A549 (cell line): ENCODE results near the gene CUTA. TPM values are rescaled to one million over a fixed set of nuclear protein-coding genes. Genes with fewer than 3 reads are reported as not detected.

ENCODE experiments used
- ATAC-seq, 2 experiments: fragments of 200-7000 bp in 1 of 2; fragments of >200 bp in 1 of 2; cut with Nextera tagmentation in 1 of 2; cut with Tn5 transposase in 1 of 2; 3 replicates each; pipeline versions ENCODE4 v1.8.0 to v1.9.1; 2018 to 2020; ENCODE audit warnings: mild to moderate bottlenecking in 1 of 2, moderate library complexity in 1 of 2
- CTCF ChIA-PET: fragments of 300-600 bp; sonication (Branson Sonifier 250); formaldehyde crosslinking; extraction: SDS; loops from one replicate; lab custom pipeline; 2021; ENCODE audit warnings: antibody characterized with exemption, inconsistent platforms; lab: Yijun Ruan, JAX
- POLR2A ChIA-PET: fragments of 350-600 bp; formaldehyde crosslinking; extraction: SDS; loops from one replicate; lab custom pipeline; 2021; ENCODE audit warnings: antibody characterized with exemption, inconsistent platforms; lab: Yijun Ruan, JAX
- DNase-seq, 2 experiments: peaks; one replicate each; pipeline versions ENCODE4 v3.0.0 to v3.0.0-alpha.2; 2011 to 2016; ENCODE audit warnings: low read depth in 1 of 2, low spot score in 1 of 2
- FAIRE-seq: peaks from 2 replicates; lab custom pipeline; 2011; peaks lifted over from hg19 to GRCh38; lab: Jason Lieb, UNC
- H3K27ac ChIP-seq, 2 experiments: fragments of >200 bp; sonication (Bioruptor Twin); formaldehyde crosslinking; 3 replicates each; pipeline ENCODE4 v1.5.1; 2016 to 2017
- H3K4me1 ChIP-seq: fragments of >200 bp; sonication (Bioruptor Twin); formaldehyde crosslinking; 3 replicates; pipeline ENCODE4 v1.6.1; 2016
- H3K4me2 ChIP-seq: fragments of >200 bp; sonication (Bioruptor Twin); formaldehyde crosslinking; 3 replicates; pipeline ENCODE4 v1.6.1; 2016
- H3K4me3 ChIP-seq: fragments of >200 bp; sonication (Bioruptor Twin); formaldehyde crosslinking; 3 replicates; pipeline ENCODE4 v1.5.1; 2016
- H3K9me3 ChIP-seq: fragments of >200 bp; sonication (Bioruptor Twin); formaldehyde crosslinking; 3 replicates; pipeline ENCODE4 v1.6.1; 2016
- BHLHE40 ChIP-seq: IDR thresholded peaks from 2 replicates; pipeline ENCODE4 v1.6.1; 2012; ENCODE audit warnings: low read depth, low read length, inconsistent platforms
- CBX2 ChIP-seq: fragments of 200-600 bp; sonication (generic); IDR thresholded peaks from 2 replicates; pipeline ENCODE4 v1.6.1; 2016; ENCODE audit warnings: low read depth, mild to moderate bottlenecking, borderline replicate concordance
- CEBPB ChIP-seq, 2 experiments: fragments of >200 bp in 1 of 2; sonication (Bioruptor Twin) in 1 of 2; formaldehyde crosslinking in 1 of 2; IDR thresholded peaks; 2 replicates each; pipeline ENCODE4 v1.6.1; 2012 to 2016
- EHF ChIP-seq: fragments of 250-450 bp; sonication (Bioruptor Pico); IDR thresholded peaks from 2 replicates; pipeline ENCODE4 v1.5.0; 2020; ENCODE audit warnings: mild to moderate bottlenecking
- EHMT2 ChIP-seq: fragments of 200-600 bp; sonication (generic); IDR thresholded peaks from 2 replicates; pipeline ENCODE4 v1.6.1; 2016; ENCODE audit warnings: antibody characterized with exemption, low read depth, mild to moderate bottlenecking, moderate library complexity
- EP300 ChIP-seq, 2 experiments: fragments of >200 bp; sonication (Bioruptor Twin); formaldehyde crosslinking; IDR thresholded peaks; 2 replicates in 1 of 2; 3 replicates in 1 of 2; pipeline ENCODE4 v1.6.1; 2016 to 2017
- HOXA7 ChIP-seq: fragments of 250-450 bp; sonication (Bioruptor Pico); IDR thresholded peaks from 2 replicates; pipeline ENCODE4 v1.5.0; 2020; ENCODE audit warnings: mild to moderate bottlenecking, moderate library complexity
- HOXB13 ChIP-seq: fragments of 250-450 bp; sonication (Bioruptor Pico); IDR thresholded peaks from 2 replicates; pipeline ENCODE4 v1.5.0; 2020; ENCODE audit warnings: low read depth, mild to moderate bottlenecking, moderate library complexity
- HOXB5 ChIP-seq: fragments of 250-450 bp; sonication (Bioruptor Pico); IDR thresholded peaks from 2 replicates; pipeline ENCODE4 v1.5.0; 2020; ENCODE audit warnings: mild to moderate bottlenecking, moderate library complexity
- JUN ChIP-seq, 2 experiments: fragments of >200 bp; sonication (Bioruptor Twin); formaldehyde crosslinking; IDR thresholded peaks; 2 replicates in 1 of 2; 3 replicates in 1 of 2; pipeline ENCODE4 v1.6.1; 2016 to 2017
- JUNB ChIP-seq: fragments of >200 bp; sonication (Bioruptor Twin); formaldehyde crosslinking; IDR thresholded peaks from 2 replicates; pipeline ENCODE4 v1.6.1; 2016
- KDM1A ChIP-seq: fragments of 200-600 bp; sonication (generic); IDR thresholded peaks from 2 replicates; pipeline ENCODE4 v1.6.1; 2016; ENCODE audit warnings: low read depth, mild to moderate bottlenecking
- MAFK ChIP-seq: fragments of 450-650 bp; IDR thresholded peaks from 2 replicates; pipeline ENCODE4 v1.6.1; 2014; ENCODE audit not compliant: partially characterized antibody
- MAZ ChIP-seq: fragments of 150-350 bp; IDR thresholded peaks from 2 replicates; pipeline ENCODE4 v1.6.1; 2014; ENCODE audit warnings: antibody characterized with exemption, low read depth, low read length, borderline replicate concordance
- NFE2L2 ChIP-seq: fragments of 150-350 bp; conservative IDR thresholded peaks from 2 replicates; pipeline ENCODE4 v1.6.1; 2014; ENCODE audit warnings: low read length
- NR3C1 ChIP-seq: fragments of >200 bp; sonication (Bioruptor Twin); formaldehyde crosslinking; IDR thresholded peaks from 3 replicates; pipeline ENCODE4 v1.6.1; 2017
- PHF8 ChIP-seq: fragments of 200-600 bp; sonication (generic); IDR thresholded peaks from 2 replicates; pipeline ENCODE4 v1.6.1; 2016; ENCODE audit warnings: low read depth, mild to moderate bottlenecking, antibody characterized with exemption, moderate library complexity, borderline replicate concordance
- RARB ChIP-seq: fragments of 250-450 bp; sonication (Bioruptor Pico); IDR thresholded peaks from 2 replicates; pipeline ENCODE4 v1.8.0; 2021; ENCODE audit warnings: mild to moderate bottlenecking, moderate library complexity
- RCOR1 ChIP-seq: fragments of 150-350 bp; IDR thresholded peaks from 2 replicates; pipeline ENCODE4 v1.6.1; 2014; ENCODE audit warnings: antibody characterized with exemption, low read length, low read depth
- RFX5 ChIP-seq: fragments of 450-650 bp; IDR thresholded peaks from 2 replicates; pipeline ENCODE4 v1.7.1; 2014; ENCODE audit warnings: antibody characterized with exemption, mild to moderate bottlenecking, moderate library complexity
- RNF2 ChIP-seq: fragments of 200-600 bp; sonication (generic); IDR thresholded peaks from 2 replicates; pipeline ENCODE4 v1.6.1; 2016; ENCODE audit warnings: low read depth, mild to moderate bottlenecking, antibody characterized with exemption, moderate library complexity, borderline replicate concordance
- SREBF2 ChIP-seq: fragments of 450-650 bp; IDR thresholded peaks from 2 replicates; pipeline ENCODE4 v1.6.1; 2014; ENCODE audit warnings: mild to moderate bottlenecking, moderate library complexity
- TP53 ChIP-seq: fragments of 250-450 bp; sonication (Bioruptor Pico); IDR thresholded peaks from 2 replicates; pipeline ENCODE4 v1.5.0; 2021; ENCODE audit warnings: mild to moderate bottlenecking, moderate library complexity
- ZC3H11A ChIP-seq: fragments of 450-650 bp; IDR thresholded peaks from 2 replicates; pipeline ENCODE4 v1.6.1; 2014; ENCODE audit warnings: antibody characterized with exemption, mild to moderate bottlenecking
- WGBS: methylation state at CpG from one replicate; pipeline ENCODE4 v1.1.6; 2017; ENCODE audit errors: missing lambda C conversion rate; 5-methylcytosine and 5-hydroxymethylcytosine counted together
- polyA plus RNA-seq, 4 experiments: library from polyadenylated mRNA; depleted of rRNA in 3 of 4; stranded (reverse); fragments of >200 nt; fragmentation: RNase III in 1 of 4; extraction: RNeasy Plus Mini Kit Qiagen cat#74134 plus additional on column Dnase treatment in 1 of 4; gene quantifications; 2 replicates in 3 of 4; 3 replicates in 1 of 4; pipeline ENCODE4 v1.2.3, GENCODE V29; 2011 to 2017
- TF ChIP-seq, protein P1 (sequence below): fragments of 450-650 bp; IDR thresholded peaks from 2 replicates; pipeline ENCODE4 v1.6.1; 2014; ENCODE audit warnings: antibody characterized with exemption
- TF ChIP-seq, protein P2 (sequence below): fragments of >200 bp; sonication (Bioruptor Twin); formaldehyde crosslinking; IDR thresholded peaks from 2 replicates; pipeline ENCODE4 v1.6.1; 2016
- TF ChIP-seq, protein P3 (sequence below): IDR thresholded peaks from 2 replicates; pipeline ENCODE4 v1.6.1; 2012; ENCODE audit warnings: low read depth, borderline replicate concordance
- TF ChIP-seq, protein P4 (sequence below): fragments of 150-350 bp; IDR thresholded peaks from 2 replicates; pipeline ENCODE4 v1.6.1; 2014; ENCODE audit warnings: low read depth, mild to moderate bottlenecking, low read length
- TF ChIP-seq, protein P5 (sequence below): fragments of 250-450 bp; sonication (Bioruptor Pico); IDR thresholded peaks from 2 replicates; pipeline ENCODE4 v1.5.0; 2020; ENCODE audit warnings: low read depth, mild to moderate bottlenecking, moderate library complexity
- TF ChIP-seq, protein P6 (sequence below): fragments of >200 bp; sonication (Bioruptor Twin); formaldehyde crosslinking; IDR thresholded peaks from 3 replicates; pipeline ENCODE4 v1.5.1; 2016

CUTA gene
- polyA plus RNA-seq, 2 of the 4 experiments (the other 2 are of a cell fraction): 98.9 to 175 TPM

DNA sequence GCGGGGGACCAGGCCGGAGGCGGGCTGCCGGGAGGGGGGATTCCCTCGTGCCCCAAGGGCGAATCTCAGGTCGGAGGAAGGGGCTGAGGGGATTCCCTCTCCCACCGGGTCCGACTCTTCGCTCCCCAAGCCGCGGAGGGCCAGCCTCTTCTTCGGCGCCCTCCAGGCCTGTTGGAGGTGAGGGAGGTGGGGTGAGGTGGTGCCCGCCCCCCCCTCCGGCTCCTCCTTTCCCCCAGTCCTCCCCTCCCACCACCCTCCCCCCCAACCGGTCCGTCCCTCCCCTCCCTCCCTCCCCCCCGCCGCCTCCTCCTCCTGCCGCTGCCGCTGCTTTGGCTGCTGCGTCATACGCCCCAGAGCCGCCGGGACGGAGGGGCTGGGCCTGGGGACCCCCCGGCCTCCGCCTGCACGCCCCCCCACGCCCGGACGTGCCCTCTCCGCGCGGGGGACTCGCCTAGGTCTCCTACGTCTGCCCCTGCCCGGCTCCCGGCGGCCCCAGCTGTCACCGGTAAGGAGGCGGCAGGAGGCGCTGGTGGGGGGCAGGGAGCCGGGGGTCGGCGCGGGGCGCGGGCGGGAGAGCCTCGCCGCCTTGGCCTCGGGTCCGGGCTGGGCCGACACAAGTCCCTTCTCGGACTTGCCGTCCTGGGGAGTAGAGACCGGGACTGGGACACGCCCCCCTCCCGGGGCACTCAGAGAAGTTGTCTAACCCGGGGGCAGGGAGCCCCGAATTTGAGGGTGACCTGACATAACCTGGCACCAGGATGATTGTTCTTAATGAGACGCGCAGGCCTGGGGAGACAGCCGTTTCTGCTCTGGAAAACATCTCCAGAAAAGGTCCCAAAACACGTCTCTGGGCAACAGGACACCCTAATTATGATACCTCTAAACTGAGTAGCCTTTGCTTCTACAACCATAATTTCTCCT is 6.9 kb downstream of the CUTA start, which contains the start of gene PHF1 (continued):
- TF ChIP-seq, protein P1, sequence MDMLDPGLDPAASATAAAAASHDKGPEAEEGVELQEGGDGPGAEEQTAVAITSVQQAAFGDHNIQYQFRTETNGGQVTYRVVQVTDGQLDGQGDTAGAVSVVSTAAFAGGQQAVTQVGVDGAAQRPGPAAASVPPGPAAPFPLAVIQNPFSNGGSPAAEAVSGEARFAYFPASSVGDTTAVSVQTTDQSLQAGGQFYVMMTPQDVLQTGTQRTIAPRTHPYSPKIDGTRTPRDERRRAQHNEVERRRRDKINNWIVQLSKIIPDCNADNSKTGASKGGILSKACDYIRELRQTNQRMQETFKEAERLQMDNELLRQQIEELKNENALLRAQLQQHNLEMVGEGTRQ: no peak
- TF ChIP-seq, all 56 proteins: peak for 2

DNA sequence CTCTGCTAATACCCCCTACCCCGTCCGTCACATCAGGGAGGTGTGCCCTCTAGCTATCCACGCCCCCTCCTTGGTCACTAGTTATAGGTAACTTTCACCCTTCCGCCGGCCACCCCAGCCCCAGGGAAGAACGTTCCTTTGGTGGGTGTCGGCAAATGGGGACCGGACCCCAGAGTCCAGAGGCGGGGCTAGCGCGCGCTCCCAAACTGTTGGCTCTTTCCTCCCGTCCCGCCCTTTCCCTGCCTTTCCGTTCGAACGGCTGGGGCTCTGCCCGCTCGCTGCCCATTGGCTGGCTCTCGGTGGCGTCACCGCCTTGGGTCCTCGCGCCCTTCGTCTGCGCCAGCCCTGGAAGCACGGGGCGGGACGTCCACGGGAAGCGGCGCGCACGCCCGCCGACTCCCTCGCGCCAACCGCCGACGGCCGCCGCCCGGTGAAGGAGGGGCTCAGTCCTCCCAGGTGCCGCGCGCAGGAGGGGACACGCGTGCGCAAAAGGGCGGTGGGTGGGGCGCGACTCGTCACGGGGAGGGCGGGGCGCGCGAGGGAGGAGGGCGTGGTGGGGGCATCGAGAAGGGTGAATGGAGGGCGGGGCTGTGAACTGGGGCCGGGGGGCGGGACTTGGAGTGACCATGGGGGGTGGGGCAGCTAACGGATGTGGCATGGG is 7.7 kb downstream of the CUTA start:
- DNase-seq: peak; percentile 93 to 97
- no peaks in the 10 kb centered on the region for H3K9me3 ChIP-seq
- peak; percentile 89 to 95 for ATAC-seq
- ChIA-PET CTCF (no interaction called here), POLR2A (interaction anchor here (0.6 to 1.6 kb wide), 4 partner anchors 15 to 131 kb away, joined by 3 to 7 read pairs (median 4); no protein-coding TSS in a partner anchor)
- peaks cover 15% of the 10 kb centered on the region for H3K4me1 ChIP-seq
- H3K27ac ChIP-seq: peak overlapping the region; percentile 98 to 99
- peak overlapping the region; percentile 99 for H3K4me3 ChIP-seq
- FAIRE-seq: no peak
- WGBS: 0% methylated on average over 4 of the region's 65 CpGs
- peak overlapping the region; percentile 89 for H3K4me2 ChIP-seq
- TF ChIP-seq EP300 (IDR thresholded peaks at IDR 0.05) (no peak), HOXB5 (CRISPR knock-in tag) (no peak), JUN (IDR thresholded peaks at IDR 0.05) (peak in 1 of 2 experiments; percentile 49; a peak in 1 of 5 replicates), EHMT2 (no peak), HOXA7 (CRISPR knock-in tag) (0 out of 2 replicates have a peak, but pooled peaks have one; percentile 78), JUNB (no peak), MAFK (no peak), RARB (CRISPR knock-in tag) (no peak), RNF2 (no peak), EHF (no peak), PHF8 (no peak), SREBF2 (no peak), KDM1A (no peak), ZC3H11A (no peak), RFX5 (peak; percentile 61; the same call in 1 of the 2 replicates), CBX2 (no peak), NR3C1 (no peak), NFE2L2 (no peak), RCOR1 (no peak), HOXB13 (CRISPR knock-in tag) (no peak), TP53 (CRISPR knock-in tag) (no peak), CEBPB (IDR thresholded peaks at IDR 0.05) (no peak), BHLHE40 (no peak), MAZ (no peak)
- TF ChIP-seq, protein P2, sequence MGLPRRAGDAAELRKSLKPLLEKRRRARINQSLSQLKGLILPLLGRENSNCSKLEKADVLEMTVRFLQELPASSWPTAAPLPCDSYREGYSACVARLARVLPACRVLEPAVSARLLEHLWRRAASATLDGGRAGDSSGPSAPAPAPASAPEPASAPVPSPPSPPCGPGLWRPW: no peak
- TF ChIP-seq, protein P3, sequence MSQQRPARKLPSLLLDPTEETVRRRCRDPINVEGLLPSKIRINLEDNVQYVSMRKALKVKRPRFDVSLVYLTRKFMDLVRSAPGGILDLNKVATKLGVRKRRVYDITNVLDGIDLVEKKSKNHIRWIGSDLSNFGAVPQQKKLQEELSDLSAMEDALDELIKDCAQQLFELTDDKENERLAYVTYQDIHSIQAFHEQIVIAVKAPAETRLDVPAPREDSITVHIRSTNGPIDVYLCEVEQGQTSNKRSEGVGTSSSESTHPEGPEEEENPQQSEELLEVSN: peak; percentile 82
- TF ChIP-seq, protein P4, sequence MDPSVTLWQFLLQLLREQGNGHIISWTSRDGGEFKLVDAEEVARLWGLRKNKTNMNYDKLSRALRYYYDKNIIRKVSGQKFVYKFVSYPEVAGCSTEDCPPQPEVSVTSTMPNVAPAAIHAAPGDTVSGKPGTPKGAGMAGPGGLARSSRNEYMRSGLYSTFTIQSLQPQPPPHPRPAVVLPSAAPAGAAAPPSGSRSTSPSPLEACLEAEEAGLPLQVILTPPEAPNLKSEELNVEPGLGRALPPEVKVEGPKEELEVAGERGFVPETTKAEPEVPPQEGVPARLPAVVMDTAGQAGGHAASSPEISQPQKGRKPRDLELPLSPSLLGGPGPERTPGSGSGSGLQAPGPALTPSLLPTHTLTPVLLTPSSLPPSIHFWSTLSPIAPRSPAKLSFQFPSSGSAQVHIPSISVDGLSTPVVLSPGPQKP: no peak
- TF ChIP-seq, protein P5, sequence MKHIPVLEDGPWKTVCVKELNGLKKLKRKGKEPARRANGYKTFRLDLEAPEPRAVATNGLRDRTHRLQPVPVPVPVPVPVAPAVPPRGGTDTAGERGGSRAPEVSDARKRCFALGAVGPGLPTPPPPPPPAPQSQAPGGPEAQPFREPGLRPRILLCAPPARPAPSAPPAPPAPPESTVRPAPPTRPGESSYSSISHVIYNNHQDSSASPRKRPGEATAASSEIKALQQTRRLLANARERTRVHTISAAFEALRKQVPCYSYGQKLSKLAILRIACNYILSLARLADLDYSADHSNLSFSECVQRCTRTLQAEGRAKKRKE: no peak
- TF ChIP-seq, protein P6, sequence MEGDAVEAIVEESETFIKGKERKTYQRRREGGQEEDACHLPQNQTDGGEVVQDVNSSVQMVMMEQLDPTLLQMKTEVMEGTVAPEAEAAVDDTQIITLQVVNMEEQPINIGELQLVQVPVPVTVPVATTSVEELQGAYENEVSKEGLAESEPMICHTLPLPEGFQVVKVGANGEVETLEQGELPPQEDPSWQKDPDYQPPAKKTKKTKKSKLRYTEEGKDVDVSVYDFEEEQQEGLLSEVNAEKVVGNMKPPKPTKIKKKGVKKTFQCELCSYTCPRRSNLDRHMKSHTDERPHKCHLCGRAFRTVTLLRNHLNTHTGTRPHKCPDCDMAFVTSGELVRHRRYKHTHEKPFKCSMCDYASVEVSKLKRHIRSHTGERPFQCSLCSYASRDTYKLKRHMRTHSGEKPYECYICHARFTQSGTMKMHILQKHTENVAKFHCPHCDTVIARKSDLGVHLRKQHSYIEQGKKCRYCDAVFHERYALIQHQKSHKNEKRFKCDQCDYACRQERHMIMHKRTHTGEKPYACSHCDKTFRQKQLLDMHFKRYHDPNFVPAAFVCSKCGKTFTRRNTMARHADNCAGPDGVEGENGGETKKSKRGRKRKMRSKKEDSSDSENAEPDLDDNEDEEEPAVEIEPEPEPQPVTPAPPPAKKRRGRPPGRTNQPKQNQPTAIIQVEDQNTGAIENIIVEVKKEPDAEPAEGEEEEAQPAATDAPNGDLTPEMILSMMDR: no peak
- TF ChIP-seq, protein P1: no peak
